ENCODE data around the gene MTHFD2L. TPM values are rescaled to one million over a fixed set of nuclear protein-coding genes. Genes with fewer than 3 reads are reported as not detected.
"Not testable (repeated sequence)": the region's sequence is repeated elsewhere in the genome, so short reads cannot be mapped to it uniquely, and the experiment has no call there.

Gene MTHFD2L
- total RNA-seq (2014; rRNA removed; shearing (Covaris generic)): 4.4 and 8.9 TPM in 2 replicates

DNA sequence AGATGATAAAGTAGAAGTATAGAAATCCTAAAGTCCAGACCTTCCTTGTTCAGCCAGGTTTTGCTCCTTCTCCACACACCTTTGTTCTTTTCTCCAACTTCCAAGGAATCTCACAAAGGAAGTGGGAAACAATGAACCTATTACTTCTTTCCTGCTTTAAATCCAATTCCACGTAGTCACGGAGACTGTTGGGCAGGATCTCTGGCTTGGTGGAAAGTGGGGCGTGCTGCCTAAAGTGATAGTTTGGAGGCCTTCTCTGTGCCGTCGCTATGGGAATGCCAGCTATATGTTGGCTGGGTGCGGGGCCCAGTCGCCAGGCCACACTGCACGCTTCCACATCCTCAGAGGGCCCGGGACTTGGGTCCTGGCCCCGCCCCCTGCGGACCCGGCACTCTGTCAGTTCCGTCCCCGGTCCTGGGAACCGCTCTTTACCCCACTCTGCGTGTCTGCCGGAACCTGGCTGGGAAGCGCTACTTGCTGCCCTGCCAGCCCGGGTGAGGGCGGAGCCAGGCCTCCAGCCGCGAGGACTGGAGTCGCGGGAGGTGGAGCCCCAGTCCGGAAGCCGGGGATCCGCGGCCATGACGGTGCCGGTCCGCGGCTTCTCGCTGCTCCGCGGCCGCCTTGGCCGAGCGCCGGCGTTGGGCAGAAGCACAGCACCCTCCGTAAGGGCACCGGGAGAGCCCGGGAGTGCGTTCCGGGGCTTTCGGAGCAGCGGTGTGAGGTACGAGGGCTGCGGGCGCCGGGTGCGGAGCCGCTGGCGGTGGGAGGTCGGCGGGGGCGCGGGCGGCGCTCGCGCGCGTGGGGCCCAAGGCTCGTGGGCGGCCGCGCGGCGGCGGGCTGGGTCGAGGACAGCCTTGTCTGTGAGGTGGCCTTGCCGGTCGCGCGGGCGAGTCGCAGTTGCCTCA is at the start of gene MTHFD2L:
Gene MTHFD2L, plus strand, starts transcription at position 558 of the 905 bp plus-strand sequence. Its CDS starts 21 bp downstream, at position 579.
- DNase-seq (ENCODE audit: low read depth): peak; percentile 95

- DNase-seq (ENCODE audit: low read depth): no peak
These were observed 49.3 kb upstream of the MTHFD2L start for GRCh38 chr4:74108457-74109115.

GRCh38 chr4:74109116-74109869 is 48.6 kb upstream of the MTHFD2L start:
- DNase-seq (ENCODE audit: low read depth): peak; percentile 95

DNA sequence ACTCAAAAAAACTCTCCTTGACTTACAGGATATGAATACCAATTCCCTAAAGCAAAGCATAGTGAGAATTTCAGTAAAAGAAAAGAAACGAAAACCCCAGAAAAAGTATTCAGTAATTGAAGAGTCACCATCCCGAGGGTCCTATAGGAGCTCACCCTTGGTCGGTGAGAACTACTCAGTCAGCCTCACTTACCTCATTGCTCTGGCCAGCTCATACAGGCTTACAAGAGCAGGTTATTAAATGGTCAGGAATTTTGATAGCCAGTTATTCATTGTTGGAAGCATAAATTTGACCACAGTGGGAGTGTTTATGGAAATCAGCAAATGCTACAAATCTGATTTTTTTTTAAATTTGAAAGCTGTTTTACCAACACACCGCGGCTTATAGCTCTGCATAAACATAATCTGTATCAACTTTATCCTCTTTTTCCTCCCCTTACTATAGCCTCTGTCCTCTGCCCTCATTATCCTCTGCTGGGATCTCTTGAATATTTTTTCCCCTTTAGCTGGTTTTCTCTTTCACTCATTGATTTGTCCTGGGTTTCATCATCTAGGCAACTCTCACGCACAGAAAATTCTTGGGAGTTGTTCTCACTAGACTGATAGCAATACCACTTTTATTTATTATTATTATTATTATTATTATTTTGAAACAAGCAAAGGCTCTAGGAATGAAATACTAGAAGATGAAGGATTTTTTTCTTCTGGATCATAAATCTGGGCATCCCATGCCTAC is 47.9 kb upstream of the MTHFD2L start:
- peak; percentile 91 for DNase-seq (ENCODE audit: low read depth)

- no peak for DNase-seq (ENCODE audit: low read depth)
These were observed 47.2 kb upstream of the MTHFD2L start for GRCh38 chr4:74110670-74111069.

DNA sequence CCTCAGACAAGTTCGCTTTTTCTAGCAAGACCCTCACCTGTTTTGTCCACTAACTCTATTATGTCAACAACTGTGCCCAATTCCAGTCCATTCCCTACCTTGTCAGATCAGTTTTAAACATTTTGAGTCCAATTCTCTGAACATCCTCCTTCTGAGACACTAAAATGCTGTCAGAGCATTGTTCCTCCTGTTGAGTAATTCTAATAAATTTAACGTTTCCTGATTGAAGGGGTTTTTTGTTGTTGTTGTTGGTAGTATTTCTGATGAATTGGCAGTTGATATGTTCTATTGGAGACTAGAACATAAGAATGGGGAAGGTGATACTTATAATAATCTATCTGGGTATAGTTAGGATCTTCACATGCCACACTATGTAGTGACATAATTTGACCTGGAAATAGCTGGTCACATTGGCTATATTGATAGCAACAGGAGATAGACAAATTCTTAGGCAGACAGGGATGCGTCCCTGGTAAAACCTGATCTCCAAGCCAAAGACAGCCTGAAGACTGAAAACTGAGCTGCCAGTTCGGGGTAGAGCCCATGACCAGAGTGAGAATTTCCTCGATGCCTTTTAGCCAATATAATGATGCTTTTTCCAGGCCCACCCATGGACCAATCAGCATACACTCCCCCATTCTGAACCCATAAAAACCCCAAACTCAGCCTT is 46.5 kb upstream of the MTHFD2L start:
- no peak for DNase-seq (ENCODE audit: low read depth)

DNA sequence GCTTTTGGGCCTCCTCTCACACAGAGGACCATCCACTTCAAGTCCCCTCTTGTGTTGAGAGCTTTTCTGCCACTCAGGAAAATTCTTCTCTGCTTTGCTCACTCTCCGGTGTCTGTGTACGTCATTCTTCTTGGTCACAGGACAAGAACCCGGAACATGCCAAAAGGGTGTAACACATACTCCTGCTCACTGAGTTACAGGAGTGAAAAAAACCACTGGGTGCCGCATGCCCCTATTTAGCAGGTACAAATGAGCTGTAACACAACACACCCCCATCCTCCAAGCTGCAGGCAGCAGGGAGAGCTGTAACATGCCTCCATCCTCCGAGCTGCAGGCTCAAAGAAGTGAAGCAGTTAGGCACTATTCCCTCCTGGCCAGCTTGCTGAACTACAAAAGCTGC is 45.9 kb upstream of the MTHFD2L start:
- no peak for DNase-seq (ENCODE audit: low read depth)

GRCh38 chr4:74112399-74113105 is 45.4 kb upstream of the MTHFD2L start:
- DNase-seq (ENCODE audit: low read depth): peak; percentile 36

- peak; percentile 94 for DNase-seq (ENCODE audit: low read depth)
These were observed 43.7 kb upstream of the MTHFD2L start for GRCh38 chr4:74114234-74114633.

DNA sequence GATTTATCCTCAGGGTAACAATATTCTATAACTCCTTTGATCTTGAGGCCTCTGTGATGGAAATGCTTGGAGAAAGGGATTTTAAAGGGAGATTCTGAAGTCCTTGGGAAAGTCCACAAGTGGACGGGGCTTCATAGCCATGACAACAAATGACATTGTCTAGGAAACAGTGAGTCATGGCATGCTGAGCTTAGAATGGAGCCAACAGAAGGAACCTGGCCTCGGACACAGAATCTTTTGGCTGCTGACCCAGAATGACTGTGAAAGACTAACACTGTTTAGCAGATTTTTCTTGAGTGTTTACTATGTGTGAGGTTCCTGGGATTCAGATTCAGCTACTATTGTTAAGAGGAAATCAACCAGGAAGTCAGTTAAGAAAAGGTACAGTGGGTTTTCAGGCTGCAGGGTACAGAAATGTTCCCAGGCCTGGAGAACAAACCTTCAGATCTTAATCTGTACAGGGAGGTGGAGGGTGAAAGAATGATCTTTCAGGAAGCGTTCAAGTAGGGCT is 40.8 kb upstream of the MTHFD2L start:
- peak; percentile 98 for DNase-seq (ENCODE audit: low read depth)

- DNase-seq (ENCODE audit: low read depth): no peak
These were observed 39.1 kb upstream of the MTHFD2L start for GRCh38 chr4:74118600-74119338.

GRCh38 chr4:74120086-74120485 is 37.8 kb upstream of the MTHFD2L start:
- DNase-seq (ENCODE audit: low read depth): no peak

- no peak for DNase-seq (ENCODE audit: low read depth)
These were observed 36.0 kb upstream of the MTHFD2L start for GRCh38 chr4:74121643-74122579.

DNA sequence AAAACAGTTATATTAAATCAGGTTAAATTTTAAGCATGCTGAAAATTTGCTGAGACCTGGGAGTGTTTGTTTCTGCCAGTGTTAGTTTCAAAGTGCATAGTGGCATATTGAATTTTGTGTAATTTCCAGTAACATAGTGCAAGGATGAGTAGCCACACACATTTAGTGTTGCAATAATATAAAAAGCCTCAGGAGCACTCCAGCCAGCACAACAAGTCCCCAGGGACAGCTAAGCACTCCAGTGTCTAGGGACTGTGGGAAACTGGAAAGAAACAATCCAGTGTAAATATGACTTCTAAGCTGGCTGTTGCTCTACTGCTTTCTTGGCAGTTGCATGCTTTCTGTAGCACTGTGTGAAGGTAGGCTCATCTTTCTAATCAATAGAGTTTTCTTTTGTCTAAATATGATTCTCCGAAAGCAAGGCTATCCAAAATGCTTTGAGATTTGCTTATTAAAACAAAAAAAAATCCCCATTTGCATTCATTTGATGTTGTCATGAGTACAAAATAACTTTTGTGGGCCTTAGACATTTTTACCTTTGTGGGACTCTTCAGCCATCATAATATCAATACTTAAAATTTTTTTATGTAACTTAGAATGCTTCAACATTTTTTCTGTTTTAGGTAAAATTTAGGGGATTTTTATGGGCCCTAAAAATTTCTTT is 34.7 kb upstream of the MTHFD2L start:
- DNase-seq (ENCODE audit: low read depth): peak; percentile 29

- no peak for DNase-seq (ENCODE audit: low read depth)
These were observed 32.9 kb upstream of the MTHFD2L start for GRCh38 chr4:74125029-74125428.

DNA sequence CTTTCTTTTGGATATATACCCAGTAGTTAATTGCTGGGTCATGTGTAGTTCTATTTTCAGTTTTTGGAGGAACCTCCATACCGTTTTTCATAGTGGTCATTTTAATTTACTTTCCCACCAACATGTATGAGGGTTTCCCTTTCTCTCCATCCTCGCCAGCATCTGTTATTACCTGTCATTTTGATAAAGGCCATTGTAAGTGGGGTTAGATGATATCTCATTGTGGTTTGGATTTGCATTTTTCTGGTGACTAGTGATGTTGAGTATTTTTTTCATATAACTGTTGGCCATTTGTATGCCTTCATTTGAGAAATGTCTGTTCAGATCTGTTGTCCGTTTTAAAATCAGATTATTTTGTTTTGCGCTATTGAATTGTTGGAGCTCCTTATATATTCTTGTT is 30.2 kb upstream of the MTHFD2L start:
- DNase-seq (ENCODE audit: low read depth): peak; percentile 45

- DNase-seq (ENCODE audit: low read depth): not testable (repeated sequence)
These were observed 27.1 kb upstream of the MTHFD2L start for GRCh38 chr4:74130843-74131242.

- DNase-seq (ENCODE audit: low read depth): not testable (repeated sequence)
These were observed 25.7 kb upstream of the MTHFD2L start for GRCh38 chr4:74132188-74132587.

Data from M059J (cell line).